GM21786 (cell line): Measurements from ENCODE around the gene APAF1.
A peak's percentile ranks its signal among the peaks of the same experiment; 100 is the strongest.

Experiments
- ATAC-seq: cut with Tn5 transposase; IDR thresholded peaks from one replicate; pipeline ENCODE4 v1.9.1; 2021; ENCODE audit not compliant: unreplicated experiment

The APAF1 gene

GRCh38 chr12:98669751-98670150 is 24.7 kb downstream of the APAF1 start:
- ATAC-seq, result no peak

- ATAC-seq, result no peak
Measured at GRCh38 chr12:98671459-98671858, 26.4 kb downstream of the APAF1 start.

DNA sequence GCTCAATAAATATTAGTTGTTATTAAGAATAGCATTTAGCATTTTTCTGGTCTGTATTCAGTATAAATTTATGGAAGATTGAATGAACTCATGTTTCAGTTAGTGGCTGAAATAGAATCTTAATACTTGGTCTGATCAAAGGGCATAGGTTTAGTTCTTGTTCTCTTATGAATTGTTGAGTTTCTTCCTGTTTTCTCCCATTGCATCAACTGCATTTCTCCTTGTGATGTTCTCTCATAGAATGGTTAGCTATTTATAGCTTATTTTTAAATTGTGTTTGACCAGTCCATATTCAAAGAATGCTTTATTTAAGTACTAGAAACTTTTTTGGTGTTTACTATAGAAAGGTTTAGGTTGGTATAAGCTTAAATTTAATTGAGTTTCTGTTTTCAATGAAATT is 29.8 kb downstream of the APAF1 start:
- ATAC-seq, result no peak

- no peak for ATAC-seq
Measured at GRCh38 chr12:98678236-98678945, 33.3 kb downstream of the APAF1 start.

- ATAC-seq, result no peak
Measured at GRCh38 chr12:98678946-98679610, 34.0 kb downstream of the APAF1 start.

GRCh38 chr12:98679611-98680005 is 34.5 kb downstream of the APAF1 start:
- ATAC-seq, result no peak

DNA sequence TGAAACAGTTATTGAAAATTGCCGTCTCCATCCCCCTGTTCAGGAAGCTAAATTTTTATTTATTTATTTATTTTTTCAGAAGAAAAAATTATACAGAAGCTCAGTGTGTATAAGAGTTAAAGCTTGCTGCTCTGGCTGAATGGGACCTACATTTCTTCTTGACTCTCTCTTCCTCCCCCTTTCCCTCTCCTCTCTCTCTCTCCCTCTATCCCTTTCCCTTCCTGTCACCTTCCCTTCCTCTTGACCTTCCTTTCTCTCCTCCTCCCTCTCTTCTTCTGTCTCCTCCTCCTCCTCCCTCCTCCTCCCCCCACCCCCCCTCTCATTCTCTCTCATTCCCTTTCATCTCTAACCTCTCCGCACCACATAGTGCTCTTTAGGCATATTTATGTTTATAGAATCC is 39.1 kb downstream of the APAF1 start:
- ATAC-seq, result no peak

- ATAC-seq, result no peak
Measured at GRCh38 chr12:98686603-98687002, 41.5 kb downstream of the APAF1 start.

GRCh38 chr12:98691351-98691750 is 46.3 kb downstream of the APAF1 start:
- no peak for ATAC-seq

DNA sequence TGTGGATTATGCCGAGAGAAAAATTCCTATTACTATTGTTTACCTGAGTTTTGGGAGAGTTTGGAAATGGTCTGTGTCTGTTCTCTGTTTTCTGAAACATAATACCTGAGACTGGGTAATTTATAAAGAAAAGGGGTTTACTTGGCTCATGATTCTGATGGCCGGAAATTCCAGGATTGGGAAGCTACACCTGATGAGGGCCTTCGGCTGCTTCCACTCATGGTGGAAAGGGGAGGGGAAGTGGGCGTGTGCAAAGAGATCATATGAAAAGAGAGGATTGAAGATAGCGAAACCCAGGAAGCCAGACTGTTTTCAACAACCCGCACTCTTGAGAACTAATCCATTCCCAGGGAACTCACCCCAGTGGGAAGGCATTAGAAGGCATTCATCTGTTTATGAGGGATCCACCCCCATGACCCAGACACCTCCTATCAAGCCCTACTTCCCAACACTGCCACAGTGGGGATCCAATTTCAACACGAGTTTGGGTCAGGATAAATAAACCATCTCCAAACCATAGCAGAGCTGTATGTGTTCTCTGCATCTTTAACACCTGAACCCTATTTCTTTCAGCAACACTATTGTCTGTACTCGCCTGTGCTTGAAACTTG is 51.1 kb downstream of the APAF1 start:
- ATAC-seq, result no peak

GRCh38 chr12:98697209-98697608 is 52.1 kb downstream of the APAF1 start:
- no peak for ATAC-seq

DNA sequence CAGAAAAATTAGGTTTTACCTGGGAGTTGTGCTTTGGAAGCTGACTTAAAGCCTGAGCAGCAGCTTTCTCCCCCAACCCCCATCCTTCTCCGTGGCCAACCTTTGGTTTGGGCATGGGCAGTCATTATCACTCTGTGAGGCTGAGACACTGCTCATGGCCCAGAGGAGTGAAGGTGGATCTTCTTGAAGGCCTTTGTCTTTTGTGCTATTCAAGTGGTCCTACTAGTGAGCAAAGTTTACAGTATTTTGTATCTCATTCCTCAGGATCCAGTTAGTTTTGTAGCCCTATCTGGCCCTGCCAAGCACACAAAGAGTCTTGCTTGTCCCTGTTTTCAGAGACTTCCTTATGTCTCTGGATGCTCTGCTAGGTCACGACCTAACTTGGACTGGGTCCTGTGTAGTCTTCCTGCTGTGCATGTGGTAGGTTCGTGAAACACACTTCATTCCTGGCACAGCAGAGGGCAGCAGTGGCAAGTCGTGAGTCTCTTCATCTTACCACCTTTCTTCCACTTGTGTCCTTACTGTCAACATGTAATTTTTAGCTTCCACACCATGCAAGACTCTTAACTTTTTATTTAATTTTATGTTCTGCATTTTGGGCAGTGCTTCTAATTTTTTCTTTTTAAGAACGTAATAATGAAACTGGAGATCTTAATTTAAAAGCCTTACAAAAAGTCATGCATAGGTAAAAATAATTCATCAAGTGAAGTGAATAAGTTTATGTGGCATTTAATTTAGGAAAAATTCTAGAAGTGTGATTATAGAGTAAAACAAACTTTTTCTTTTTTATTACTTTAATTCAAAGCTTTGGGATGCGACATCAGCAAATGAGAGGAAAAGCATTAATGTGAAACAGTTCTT is 53.7 kb downstream of the APAF1 start:
- ATAC-seq, result peak; percentile 94

DNA sequence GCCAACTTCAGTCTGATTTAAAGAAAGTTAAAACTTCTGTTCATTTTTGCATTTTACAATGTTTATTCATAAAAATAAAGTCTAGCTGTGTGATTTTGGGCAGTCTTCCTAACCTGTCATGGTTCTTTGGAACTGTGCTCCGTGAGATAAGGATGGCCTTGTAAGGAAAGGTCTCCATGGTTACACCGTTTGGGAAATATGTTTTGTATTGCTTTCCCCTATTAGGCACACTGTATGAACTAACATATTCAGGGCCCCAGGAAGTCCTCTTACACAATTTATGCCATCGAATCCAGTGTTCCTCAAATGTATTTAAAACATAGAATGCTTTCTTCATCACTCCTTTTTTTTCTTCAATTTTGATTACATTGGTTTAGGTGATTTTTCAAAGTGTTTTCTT is 54.5 kb downstream of the APAF1 start:
- ATAC-seq, result no peak

GRCh38 chr12:98701166-98701565 is 56.1 kb downstream of the APAF1 start:
- no peak for ATAC-seq

DNA sequence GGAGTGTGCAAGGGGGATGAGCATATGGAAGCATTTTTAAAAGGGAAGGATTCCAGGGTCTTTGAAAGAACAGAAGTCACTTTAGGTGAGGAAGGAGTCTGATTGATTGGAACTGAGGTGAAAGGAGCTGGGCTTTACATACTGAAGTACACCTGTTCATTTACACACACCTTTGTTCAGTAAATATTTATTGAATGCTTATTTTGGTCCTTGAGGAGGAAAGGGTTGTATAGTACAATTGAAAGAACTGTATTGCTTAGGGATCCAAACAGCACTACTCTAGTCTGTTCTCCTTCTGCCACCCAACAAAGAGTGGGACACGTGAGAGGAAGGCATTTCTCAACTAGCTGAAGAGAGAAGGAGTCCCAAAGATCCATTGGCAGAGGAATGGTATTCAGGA is 63.9 kb downstream of the APAF1 start:
- ATAC-seq, result no peak

DNA sequence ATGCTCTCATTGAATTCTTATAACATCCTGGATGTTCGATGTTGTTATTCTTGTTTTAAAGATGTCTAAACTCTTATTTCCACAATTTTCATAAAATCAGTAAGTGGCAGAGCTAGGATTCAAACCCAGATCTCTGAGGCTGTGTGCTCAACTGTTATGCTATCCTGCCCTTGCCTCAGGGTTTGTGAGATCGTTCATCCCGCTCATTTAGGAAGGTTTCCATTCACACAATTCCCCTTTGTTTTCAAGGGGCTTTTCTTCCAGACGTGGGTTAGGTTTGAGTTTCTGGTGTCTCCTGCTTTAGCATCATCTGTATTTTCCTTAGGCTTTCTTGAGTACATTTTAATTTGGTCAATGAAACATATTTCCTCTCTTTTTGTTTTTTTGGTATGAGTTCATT is 69.3 kb downstream of the APAF1 start:
- no peak for ATAC-seq

- ATAC-seq, result peak; percentile 67
Measured at GRCh38 chr12:98719515-98720504, 74.7 kb downstream of the APAF1 start.

GRCh38 chr12:98721204-98721702 is 76.2 kb downstream of the APAF1 start:
- no peak for ATAC-seq

DNA sequence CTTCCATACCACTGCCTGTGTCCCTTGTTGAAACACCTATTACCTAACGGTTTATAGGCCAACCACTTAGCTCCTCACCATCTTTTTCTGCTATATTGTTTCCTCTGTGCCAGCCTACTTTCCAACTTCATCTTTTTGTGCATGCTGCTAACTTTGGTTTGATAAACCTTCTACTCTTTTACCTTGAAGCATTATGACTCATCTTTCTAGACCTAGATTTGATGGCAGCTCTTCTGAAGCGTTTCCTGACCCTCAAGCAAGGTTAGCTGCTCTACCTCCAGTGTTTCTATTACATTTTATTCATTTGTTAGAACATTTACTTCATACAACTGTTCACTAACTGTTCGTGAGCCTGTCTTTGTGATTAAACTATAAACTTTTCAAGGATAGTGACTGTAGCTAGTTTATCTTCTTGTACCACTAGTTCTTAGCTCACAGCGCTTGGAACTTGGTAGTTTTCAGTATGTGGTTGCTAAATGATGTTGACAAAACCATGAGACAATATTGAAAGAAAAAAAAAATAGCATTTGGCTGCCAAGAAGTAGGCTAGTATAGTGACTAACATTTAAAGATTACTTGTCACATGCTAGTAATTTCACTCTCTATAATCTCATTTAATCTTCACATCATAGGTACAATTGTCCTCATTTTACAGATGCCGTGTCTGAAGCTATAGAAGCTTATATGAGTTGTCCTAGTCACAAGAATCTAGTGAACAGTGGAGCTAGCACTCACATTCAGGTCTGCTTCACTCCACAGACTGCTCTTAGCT is 79.5 kb downstream of the APAF1 start:
- ATAC-seq, result no peak
